HG02973 (cell line): Measurements from ENCODE around the gene USP1.

Experiments
- ATAC-seq: cut with Tn5 transposase; IDR thresholded peaks from one replicate; pipeline ENCODE4 v1.9.1; 2021; ENCODE audit warnings: moderate library complexity; ENCODE audit not compliant: unreplicated experiment

USP1 gene

GRCh38 chr1:62436466-62437272, at the start of gene USP1:
TSS of gene USP1 (plus strand) at chr1:62437049. CDS start at chr1:62439868, 2,819 bp downstream.
- ATAC-seq: peak; percentile 72

- ATAC-seq: no peak
Measured at GRCh38 chr1:62389531-62389930, 47.3 kb upstream of the USP1 start.

GRCh38 chr1:62390071-62390470, 46.8 kb upstream of the USP1 start:
- ATAC-seq: no peak

GRCh38 chr1:62391369-62391971, 45.4 kb upstream of the USP1 start:
- ATAC-seq: peak; percentile 65

GRCh38 chr1:62392951-62393350, 43.9 kb upstream of the USP1 start:
- ATAC-seq: no peak

GRCh38 chr1:62394646-62395045, 42.2 kb upstream of the USP1 start:
- no peak for ATAC-seq

- no peak for ATAC-seq
Measured at GRCh38 chr1:62395291-62395690, 41.6 kb upstream of the USP1 start.

- no peak for ATAC-seq
Measured at GRCh38 chr1:62396871-62397270, 40.0 kb upstream of the USP1 start.

GRCh38 chr1:62397301-62397700, 39.5 kb upstream of the USP1 start:
- ATAC-seq: no peak

GRCh38 chr1:62398377-62398776, 38.5 kb upstream of the USP1 start:
- ATAC-seq: no peak

- ATAC-seq: no peak
Measured at GRCh38 chr1:62401034-62401760, 35.7 kb upstream of the USP1 start.

GRCh38 chr1:62405247-62405646, 31.6 kb upstream of the USP1 start:
- no peak for ATAC-seq

GRCh38 chr1:62406576-62406975, 30.3 kb upstream of the USP1 start:
- ATAC-seq: no peak

- ATAC-seq: peak; percentile 67
Measured at GRCh38 chr1:62407398-62408009, 29.3 kb upstream of the USP1 start.

- no peak for ATAC-seq
Measured at GRCh38 chr1:62415687-62416086, 21.2 kb upstream of the USP1 start.

- ATAC-seq: no peak
Measured at GRCh38 chr1:62417351-62417999, 19.4 kb upstream of the USP1 start.

GRCh38 chr1:62420214-62420613, 16.6 kb upstream of the USP1 start:
- ATAC-seq: no peak

- ATAC-seq: no peak
Measured at GRCh38 chr1:62423580-62424242, 13.1 kb upstream of the USP1 start.

GRCh38 chr1:62424411-62424810, 12.4 kb upstream of the USP1 start:
- ATAC-seq: no peak

GRCh38 chr1:62425041-62425440, 11.8 kb upstream of the USP1 start:
- no peak for ATAC-seq
